Activated CD8-positive, alpha-beta memory T cell treated with anti-CD3 and anti-CD28 coated beads, Interleukin-2, amount 50 U/mL, for 1 hour (primary cell): ENCODE measurements around the gene COL27A1.

Experiments
- DNase-seq: peaks from one replicate; pipeline ENCODE4 v3.0.0-alpha.2; 2020; ENCODE audit errors: extremely low read depth

COL27A1 gene

DNA sequence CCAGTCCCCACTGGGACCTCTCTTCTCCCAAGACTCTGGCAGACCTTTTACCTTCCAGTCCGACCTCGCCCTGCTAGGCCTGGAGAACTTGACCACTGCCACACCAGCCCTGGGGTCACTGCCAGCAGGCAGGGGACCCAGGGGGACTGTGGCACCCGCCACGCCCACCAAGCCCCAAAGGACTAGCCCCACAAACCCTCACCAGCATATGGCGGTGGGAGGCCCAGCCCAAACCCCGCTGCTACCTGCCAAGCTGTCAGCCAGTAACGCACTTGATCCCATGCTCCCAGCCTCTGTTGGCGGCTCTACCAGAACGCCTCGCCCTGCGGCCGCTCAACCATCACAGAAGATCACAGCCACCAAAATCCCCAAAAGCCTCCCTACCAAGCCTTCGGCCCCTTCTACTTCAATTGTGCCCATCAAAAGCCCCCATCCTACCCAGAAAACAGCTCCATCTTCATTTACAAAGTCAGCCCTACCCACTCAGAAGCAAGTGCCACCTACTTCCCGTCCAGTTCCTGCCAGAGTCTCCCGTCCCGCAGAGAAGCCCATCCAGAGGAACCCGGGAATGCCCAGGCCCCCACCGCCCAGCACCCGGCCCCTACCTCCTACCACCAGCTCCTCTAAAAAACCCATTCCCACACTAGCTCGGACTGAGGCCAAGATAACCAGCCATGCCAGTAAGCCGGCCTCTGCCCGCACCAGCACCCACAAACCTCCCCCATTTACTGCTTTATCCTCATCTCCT lies 13.1 kb downstream of the COL27A1 start:
- DNase-seq = no peak

DNA sequence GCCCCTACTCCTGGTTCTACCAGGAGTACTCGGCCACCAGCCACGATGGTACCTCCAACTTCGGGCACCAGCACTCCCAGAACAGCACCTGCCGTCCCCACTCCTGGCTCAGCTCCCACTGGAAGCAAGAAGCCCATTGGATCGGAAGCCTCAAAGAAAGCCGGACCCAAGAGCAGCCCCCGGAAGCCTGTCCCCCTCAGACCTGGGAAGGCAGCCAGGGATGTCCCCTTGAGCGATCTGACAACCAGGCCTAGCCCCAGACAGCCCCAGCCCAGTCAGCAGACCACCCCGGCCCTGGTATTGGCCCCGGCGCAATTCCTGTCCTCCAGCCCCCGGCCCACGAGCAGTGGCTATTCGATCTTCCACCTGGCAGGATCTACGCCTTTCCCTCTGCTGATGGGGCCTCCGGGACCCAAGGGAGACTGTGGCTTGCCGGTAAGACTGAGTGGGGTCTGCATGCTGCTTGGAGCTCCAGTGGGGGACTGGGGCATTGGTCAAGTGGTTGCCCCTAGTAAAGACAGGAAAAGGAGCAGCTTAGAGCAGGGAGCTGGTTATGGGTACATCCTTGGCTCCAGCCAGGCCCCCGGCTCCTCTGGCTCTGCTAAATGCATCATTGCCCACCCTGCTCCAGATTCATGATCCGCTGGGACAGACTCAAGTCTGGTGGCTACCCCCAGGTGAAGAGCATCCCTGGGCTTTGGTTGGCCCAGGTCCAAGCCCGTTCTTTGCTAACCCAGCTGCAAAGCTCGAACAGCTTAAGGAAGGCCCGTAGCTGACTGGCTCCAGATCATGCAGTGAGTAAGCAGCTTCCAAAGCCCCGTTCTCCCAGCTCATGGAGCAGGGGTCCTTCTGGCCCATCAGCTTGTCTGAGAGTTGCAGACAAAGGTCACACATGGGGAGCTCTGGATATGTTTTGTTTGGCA lies 14.0 kb downstream of the COL27A1 start:
- no peak for DNase-seq

DNA sequence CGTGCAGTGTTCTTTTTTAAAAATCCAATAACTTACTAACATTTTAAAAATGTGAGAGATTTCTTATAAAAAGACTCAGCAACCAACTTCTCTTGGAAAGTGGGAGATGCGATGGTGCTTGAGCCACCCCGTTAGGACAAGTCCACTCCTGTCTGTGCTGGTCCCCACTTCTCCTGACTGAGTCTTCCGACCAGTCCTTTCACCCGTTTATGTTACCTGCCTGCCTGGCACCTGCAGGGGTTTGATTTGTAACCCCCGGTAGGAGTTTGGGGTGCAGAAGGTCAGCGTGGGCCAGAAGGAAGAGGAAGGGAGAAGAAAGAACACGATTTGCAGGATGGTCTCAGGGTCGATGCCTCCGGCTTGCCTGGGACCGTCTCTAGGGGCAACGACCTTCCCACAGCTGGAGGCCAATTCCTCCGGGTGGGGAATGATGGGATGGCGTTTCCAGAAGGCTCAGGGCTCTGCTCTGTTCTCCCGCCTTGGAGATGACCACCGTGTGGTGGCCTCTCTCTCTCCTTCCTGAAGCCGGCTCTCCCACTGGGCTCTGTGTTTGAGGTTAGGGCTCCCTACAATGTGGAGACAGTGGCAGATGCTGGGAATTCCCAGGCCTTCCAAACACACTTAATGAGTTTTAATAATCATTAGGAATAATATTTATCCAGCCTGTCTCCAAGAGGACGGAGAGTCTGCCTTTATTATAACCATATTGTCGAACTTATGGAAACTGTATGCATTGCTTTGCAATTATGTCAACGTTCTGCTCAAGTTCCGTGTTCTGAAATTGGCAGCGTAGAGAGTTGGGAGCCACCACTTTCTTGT lies 14.8 kb downstream of the COL27A1 start:
- no peak for DNase-seq

- no peak for DNase-seq
Observed at GRCh38 chr9:114170771-114171461, 15.6 kb downstream of the COL27A1 start.

- no peak for DNase-seq
Observed at GRCh38 chr9:114171500-114171899, 16.2 kb downstream of the COL27A1 start.

GRCh38 chr9:114172981-114173833 lies 17.9 kb downstream of the COL27A1 start:
- DNase-seq = no peak

GRCh38 chr9:114174557-114174875 lies 19.2 kb downstream of the COL27A1 start:
- no peak for DNase-seq

DNA sequence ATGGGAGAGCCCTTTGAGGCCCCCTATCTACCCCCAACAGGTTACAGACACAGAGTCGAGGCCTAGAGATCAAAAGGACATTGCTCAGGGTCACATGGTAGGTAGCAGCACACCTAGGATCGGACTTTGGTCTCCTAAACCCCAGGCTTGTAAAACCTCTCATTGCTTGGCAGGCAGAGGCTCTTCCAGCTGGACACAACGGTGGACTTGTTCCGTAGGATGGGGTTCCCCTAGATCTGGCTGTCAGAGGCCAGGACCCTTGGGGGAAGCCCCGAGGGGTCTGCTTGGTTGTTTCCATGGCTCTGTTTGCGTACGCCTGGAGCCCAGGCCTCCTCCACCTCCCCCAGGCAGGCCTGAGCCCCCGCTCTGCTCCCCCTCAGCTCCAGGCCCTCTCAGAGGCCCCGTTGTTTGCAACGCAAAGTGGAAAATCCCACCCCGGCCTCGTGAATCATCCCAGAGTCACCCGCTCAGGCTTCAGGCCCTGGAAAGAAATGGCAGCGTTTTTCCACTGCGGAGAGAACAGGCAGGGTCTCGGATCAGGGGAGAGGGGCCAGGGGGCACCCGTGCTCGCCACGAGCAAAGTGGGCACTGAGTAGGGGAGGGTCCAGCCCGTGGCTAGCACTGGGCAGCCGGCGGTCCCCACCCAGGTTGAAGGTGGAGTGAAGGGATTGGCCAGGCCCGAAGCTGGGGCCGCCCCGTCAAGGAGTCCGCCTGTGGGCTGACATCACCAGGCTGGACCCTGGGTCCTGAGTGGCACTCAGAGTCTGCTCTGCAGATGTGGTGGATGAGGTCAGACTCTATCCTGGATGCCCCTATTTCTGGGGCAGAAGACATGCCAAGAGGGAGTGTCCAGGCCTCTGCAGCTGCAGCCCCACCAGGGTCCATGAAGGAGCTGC lies 19.8 kb downstream of the COL27A1 start:
- DNase-seq = no peak

DNA sequence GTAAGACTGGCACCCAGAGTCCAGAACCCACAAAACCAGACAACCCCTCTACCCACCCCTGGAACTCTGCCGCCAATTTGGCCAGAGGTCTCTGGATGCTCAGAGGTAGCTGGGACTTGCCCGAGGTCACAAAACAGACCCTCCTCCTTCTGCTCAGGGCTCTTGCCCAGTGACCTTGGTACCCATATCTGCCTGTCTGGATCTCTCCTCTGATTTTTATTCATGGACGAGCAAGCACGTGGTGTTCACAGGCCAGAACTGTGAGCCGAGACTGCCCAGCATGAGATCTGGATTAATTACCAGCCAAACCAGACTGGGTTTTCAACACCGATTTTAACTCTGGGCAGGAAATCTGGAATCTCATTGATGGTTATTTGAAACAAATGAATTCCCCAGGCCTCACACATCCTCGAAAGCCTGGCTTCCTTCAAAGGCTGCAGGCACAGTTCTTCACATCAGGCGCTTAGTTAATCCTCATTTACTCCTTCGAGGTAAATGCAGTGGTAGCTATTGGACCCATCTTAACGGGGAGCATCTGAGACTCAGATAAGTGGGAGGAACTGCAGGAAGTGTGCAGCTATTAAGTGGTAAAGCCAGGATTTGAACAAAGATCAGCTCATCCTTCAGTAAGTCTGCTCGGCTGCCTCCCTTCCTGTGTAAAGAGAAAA lies 21.4 kb downstream of the COL27A1 start:
- no peak for DNase-seq

DNA sequence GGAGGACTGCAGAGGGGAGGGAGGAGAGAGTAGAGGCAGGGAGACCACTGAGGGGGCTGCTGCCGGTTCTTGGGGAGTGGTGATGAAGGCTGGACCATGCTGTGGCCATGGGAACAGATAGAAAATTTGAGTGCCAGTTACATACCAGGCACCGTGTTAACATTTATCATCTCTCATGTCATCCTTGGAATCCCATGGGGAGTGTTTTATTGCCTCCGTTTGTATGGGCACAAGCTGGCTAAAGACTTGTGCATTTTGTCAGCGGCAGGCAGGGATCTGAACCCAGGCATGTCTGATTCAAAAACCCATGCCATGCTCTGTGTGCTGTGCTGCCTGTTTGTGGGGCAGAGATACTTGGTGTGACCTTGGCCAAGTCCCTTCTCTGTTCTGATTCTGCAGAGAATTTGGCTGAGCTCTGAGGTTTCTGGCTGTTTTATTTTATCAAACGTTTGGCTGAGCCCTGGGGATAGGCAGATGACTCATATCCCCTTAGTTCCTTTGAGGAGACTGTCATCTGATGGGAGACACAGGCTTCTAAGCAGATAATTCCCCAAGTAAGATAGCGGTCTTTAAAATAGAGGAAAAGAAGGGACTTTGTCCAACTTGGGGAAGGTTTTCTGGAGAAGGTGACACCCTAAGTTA lies 22.2 kb downstream of the COL27A1 start:
- DNase-seq = no peak

GRCh38 chr9:114178076-114178475 lies 22.7 kb downstream of the COL27A1 start:
- DNase-seq = no peak

GRCh38 chr9:114178756-114179450 lies 23.6 kb downstream of the COL27A1 start:
- no peak for DNase-seq

- no peak for DNase-seq
Observed at GRCh38 chr9:114179516-114179915, 24.2 kb downstream of the COL27A1 start.

- no peak for DNase-seq
Observed at GRCh38 chr9:114180696-114181606, 25.6 kb downstream of the COL27A1 start.

- DNase-seq = no peak
Observed at GRCh38 chr9:114181607-114182409, 26.5 kb downstream of the COL27A1 start.

DNA sequence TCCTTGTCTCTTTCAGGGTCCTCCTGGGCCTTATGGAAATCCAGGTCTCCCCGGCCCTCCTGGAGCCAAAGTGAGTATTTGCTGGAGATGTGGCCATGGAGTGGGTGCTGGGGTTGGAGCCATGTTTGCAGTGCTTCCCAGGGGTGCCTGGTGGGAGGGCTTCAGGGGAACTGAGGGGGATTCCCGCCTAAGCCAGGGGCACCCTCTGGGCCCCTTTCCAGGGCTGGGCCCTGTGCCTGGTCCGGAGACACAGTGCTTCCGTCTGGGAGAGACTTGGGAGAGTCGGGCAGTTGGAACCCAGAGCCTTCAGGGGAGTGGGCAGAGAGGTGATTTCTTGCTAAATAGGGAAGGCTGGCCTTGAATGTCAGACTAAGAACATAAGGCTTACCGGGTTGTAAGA lies 27.7 kb downstream of the COL27A1 start:
- no peak for DNase-seq
